Mesothelial cell of epicardium (in vitro differentiated cells): ENCODE data around the gene ITM2C. TPM values are rescaled to one million over a fixed set of nuclear protein-coding genes. Genes with fewer than 3 reads are reported as not detected.

Experiments used
- DNase-seq, 2 experiments: peaks; one replicate each; pipeline ENCODE4 v3.0.0; 2021; ENCODE audit warnings: low spot score in 2 of 2; ENCODE audit not compliant: unreplicated experiment in 2 of 2
- H3K27ac Mint-ChIP-seq: 2 replicates; pipeline ENCODE4 v1.8.0; 2021; ENCODE audit warnings: mixed read lengths
- H3K27me3 Mint-ChIP-seq: 2 replicates; pipeline ENCODE4 v1.8.0; 2021; ENCODE audit warnings: low read depth, mixed read lengths
- H3K36me3 Mint-ChIP-seq: 2 replicates; pipeline ENCODE4 v1.8.0; 2021; ENCODE audit warnings: mixed read lengths
- H3K4me1 Mint-ChIP-seq: 2 replicates; pipeline ENCODE4 v1.8.0; 2021; ENCODE audit warnings: mixed read lengths
- H3K4me3 Mint-ChIP-seq: 2 replicates; pipeline ENCODE4 v1.8.0; 2021; ENCODE audit warnings: mild to moderate bottlenecking, moderate library complexity, mixed read lengths
- H3K9me3 Mint-ChIP-seq: 2 replicates; pipeline ENCODE4 v1.8.0; 2021; ENCODE audit warnings: mixed read lengths
- total RNA-seq: library from RNA; stranded (reverse); gene quantifications from 3 replicates; pipeline ENCODE4 v1.2.1, GENCODE V29; 2021
- TF ChIP-seq, protein P1 (sequence below): fragments of 200-600 bp; sonication (generic); IDR thresholded peaks from one replicate; pipeline ENCODE4 v1.5.0; 2021; ENCODE audit warnings: antibody characterized with exemption; ENCODE audit not compliant: unreplicated experiment

The ITM2C gene
- total RNA-seq, 1 donor from 2014 or later, result 270 TPM

DNA sequence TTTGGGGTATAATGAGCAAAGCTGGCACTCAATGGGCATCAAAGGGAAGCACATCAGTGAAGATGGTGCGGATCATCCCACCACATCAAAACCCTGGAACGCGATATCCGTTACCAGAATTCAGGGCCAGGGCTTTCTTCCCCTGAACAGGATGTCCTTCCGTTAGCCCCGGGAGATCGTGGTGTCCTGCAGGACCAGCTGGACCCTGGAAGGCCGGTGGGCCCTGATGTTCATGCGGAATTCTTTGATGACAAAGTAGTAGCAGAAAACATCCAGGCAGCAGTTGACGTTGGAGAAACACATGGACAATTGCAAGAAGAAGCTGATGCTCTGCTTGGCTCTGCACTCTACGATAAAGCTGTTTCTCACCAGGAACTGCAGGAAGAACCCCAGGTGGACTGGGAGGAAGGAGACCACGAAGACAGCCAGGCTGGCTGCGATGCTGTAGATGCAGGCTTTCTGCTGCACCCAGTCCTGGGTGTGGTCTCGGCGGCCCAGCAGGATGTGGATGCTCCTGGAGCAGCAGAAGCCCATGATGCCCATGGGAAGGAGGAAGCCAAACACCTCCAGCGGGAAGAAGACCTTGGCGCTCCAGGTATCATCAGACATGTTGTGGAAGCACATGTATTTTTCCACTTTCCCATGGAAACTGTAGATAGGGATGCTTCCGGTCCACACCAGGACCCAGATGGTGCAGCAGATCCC, 45.3 kb downstream of the ITM2C start:
- Mint-ChIP-seq H3K27me3 (peaks cover 10% of the 10 kb centered on the region), H3K36me3 (no peaks in the 10 kb centered on the region), H3K9me3 (no peaks in the 10 kb centered on the region), H3K27ac (no peak overlapping the region), H3K4me1 (peaks cover 7% of the 10 kb centered on the region), H3K4me3 (no peak overlapping the region)
- no peak for DNase-seq
- TF ChIP-seq, protein P1, sequence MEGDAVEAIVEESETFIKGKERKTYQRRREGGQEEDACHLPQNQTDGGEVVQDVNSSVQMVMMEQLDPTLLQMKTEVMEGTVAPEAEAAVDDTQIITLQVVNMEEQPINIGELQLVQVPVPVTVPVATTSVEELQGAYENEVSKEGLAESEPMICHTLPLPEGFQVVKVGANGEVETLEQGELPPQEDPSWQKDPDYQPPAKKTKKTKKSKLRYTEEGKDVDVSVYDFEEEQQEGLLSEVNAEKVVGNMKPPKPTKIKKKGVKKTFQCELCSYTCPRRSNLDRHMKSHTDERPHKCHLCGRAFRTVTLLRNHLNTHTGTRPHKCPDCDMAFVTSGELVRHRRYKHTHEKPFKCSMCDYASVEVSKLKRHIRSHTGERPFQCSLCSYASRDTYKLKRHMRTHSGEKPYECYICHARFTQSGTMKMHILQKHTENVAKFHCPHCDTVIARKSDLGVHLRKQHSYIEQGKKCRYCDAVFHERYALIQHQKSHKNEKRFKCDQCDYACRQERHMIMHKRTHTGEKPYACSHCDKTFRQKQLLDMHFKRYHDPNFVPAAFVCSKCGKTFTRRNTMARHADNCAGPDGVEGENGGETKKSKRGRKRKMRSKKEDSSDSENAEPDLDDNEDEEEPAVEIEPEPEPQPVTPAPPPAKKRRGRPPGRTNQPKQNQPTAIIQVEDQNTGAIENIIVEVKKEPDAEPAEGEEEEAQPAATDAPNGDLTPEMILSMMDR, result no peak

DNA sequence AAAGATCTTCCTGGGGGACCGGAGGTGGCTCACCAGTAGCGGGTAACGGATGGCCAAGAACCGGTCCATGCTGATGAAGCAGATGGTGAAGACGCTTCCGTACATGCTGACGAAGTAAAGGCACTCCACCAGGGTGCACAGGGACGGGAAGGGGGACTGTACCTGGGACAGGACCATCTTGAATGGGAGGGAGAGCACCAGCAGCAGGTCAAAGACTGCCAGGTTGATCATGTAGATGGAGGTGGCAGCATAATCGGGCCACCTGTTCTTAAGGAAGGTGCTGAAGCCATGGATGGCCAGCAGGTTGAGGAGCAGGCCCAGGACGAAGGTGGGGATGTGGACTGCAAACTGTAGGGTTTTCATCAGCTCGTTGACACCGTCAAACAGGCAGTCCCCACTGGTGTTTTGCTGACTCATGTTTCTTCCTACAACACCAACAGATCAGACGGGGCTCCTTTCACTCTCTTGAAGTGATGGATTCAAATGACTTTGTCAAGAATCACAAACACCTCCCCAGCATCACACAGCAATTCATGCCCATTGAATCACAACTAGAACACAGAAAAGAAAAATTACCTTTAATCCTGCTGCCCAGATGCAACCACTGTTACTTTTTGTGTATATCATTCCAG, 45.9 kb downstream of the ITM2C start:
- Mint-ChIP-seq H3K27me3 (peaks cover 11% of the 10 kb centered on the region), H3K4me1 (peaks cover 7% of the 10 kb centered on the region), H3K4me3 (no peak overlapping the region), H3K9me3 (no peaks in the 10 kb centered on the region), H3K27ac (no peak overlapping the region), H3K36me3 (no peaks in the 10 kb centered on the region)
- DNase-seq, result no peak
- TF ChIP-seq, protein P1, result no peak

- Mint-ChIP-seq H3K27ac (no peak overlapping the region), H3K4me3 (no peak overlapping the region), H3K27me3 (peaks cover 13% of the 10 kb centered on the region), H3K4me1 (peaks cover 7% of the 10 kb centered on the region), H3K36me3 (no peaks in the 10 kb centered on the region), H3K9me3 (no peaks in the 10 kb centered on the region)
- no peak for DNase-seq
- TF ChIP-seq, protein P1, result no peak
These were observed 47.3 kb downstream of the ITM2C start for GRCh38 chr2:230912046-230912445.

GRCh38 chr2:230912724-230913123, 48.0 kb downstream of the ITM2C start:
- TF ChIP-seq, protein P1, result no peak

GRCh38 chr2:230913406-230914143, 48.8 kb downstream of the ITM2C start:
- TF ChIP-seq, protein P1, result peak; percentile 42
- Mint-ChIP-seq H3K4me1 (peaks cover 2% of the 10 kb centered on the region), H3K36me3 (no peaks in the 10 kb centered on the region), H3K27me3 (peaks cover 16% of the 10 kb centered on the region), H3K9me3 (no peaks in the 10 kb centered on the region), H3K27ac (no peak overlapping the region), H3K4me3 (no peak overlapping the region)
- no peak for DNase-seq

More at GRCh38 chr2:230912724-230913123, 48.0 kb downstream of the ITM2C start:
- Mint-ChIP-seq H3K27me3 (peaks cover 16% of the 10 kb centered on the region), H3K9me3 (no peaks in the 10 kb centered on the region), H3K4me3 (no peak overlapping the region), H3K36me3 (no peaks in the 10 kb centered on the region), H3K27ac (no peak overlapping the region), H3K4me1 (peaks cover 7% of the 10 kb centered on the region)
- no peak for DNase-seq
